HL-60/S4 (cell line): Measurements from ENCODE around the gene C10orf120.

ENCODE experiments used
- in situ Hi-C: fragments of 300-500 bp; cut with MboI; formaldehyde crosslinking; loops from 2 replicates; pipeline ENCODE4 v1.14.3; 2022; ENCODE audit warnings: low sequenced_read_pairs

The C10orf120 gene

GRCh38 chr10:122703483-122704448, 4.1 kb upstream of the C10orf120 start:
- in situ Hi-C loops: no loop called here

- in situ Hi-C loops: no loop called here
These were observed 2.6 kb upstream of the C10orf120 start for GRCh38 chr10:122702275-122702674.

- in situ Hi-C loops: no loop called here
These were observed 2.0 kb upstream of the C10orf120 start for GRCh38 chr10:122701652-122702051.

GRCh38 chr10:122696687-122697086, 3.0 kb downstream of the C10orf120 start:
- in situ Hi-C loops: no loop called here

GRCh38 chr10:122692744-122693143, 6.9 kb downstream of the C10orf120 start:
- in situ Hi-C loops: no loop called here

- in situ Hi-C loops: no loop called here
These were observed 10.4 kb downstream of the C10orf120 start for GRCh38 chr10:122689146-122689820.

- in situ Hi-C loops: no loop called here
These were observed 11.2 kb downstream of the C10orf120 start for GRCh38 chr10:122688293-122688989.

- in situ Hi-C loops: no loop called here
These were observed 17.1 kb downstream of the C10orf120 start for GRCh38 chr10:122682522-122682921.

- in situ Hi-C loops: no loop called here
These were observed 21.4 kb downstream of the C10orf120 start for GRCh38 chr10:122678266-122678665.

GRCh38 chr10:122675278-122675677, 24.4 kb downstream of the C10orf120 start:
- in situ Hi-C loops: no loop called here

GRCh38 chr10:122674781-122675180, 24.9 kb downstream of the C10orf120 start:
- in situ Hi-C loops: no loop called here

GRCh38 chr10:122673731-122674130, 25.9 kb downstream of the C10orf120 start:
- in situ Hi-C loops: no loop called here

GRCh38 chr10:122673269-122673668, 26.4 kb downstream of the C10orf120 start:
- in situ Hi-C loops: no loop called here

GRCh38 chr10:122672655-122673054, 27.0 kb downstream of the C10orf120 start:
- in situ Hi-C loops: no loop called here

- in situ Hi-C loops: no loop called here
These were observed 28.3 kb downstream of the C10orf120 start for GRCh38 chr10:122671355-122671754.

GRCh38 chr10:122669842-122670241, 29.8 kb downstream of the C10orf120 start:
- in situ Hi-C loops: no loop called here

GRCh38 chr10:122669045-122669444, 30.6 kb downstream of the C10orf120 start:
- in situ Hi-C loops: no loop called here

- in situ Hi-C loops: no loop called here
These were observed 33.7 kb downstream of the C10orf120 start for GRCh38 chr10:122665946-122666345.

GRCh38 chr10:122665329-122665860, 34.3 kb downstream of the C10orf120 start:
- in situ Hi-C loops: no loop called here

- in situ Hi-C loops: no loop called here
These were observed 35.1 kb downstream of the C10orf120 start for GRCh38 chr10:122664501-122664900.

- in situ Hi-C loops: no loop called here
These were observed 36.0 kb downstream of the C10orf120 start for GRCh38 chr10:122663516-122664130.
